Renal pelvis (tissue), 3 donors: Measurements from ENCODE around the gene AKR1C2. TPM values are rescaled to one million over a fixed set of nuclear protein-coding genes. Genes with fewer than 3 reads are reported as not detected.

Experiments used
- polyA plus RNA-seq, 3 donors: library from polyadenylated mRNA; unstranded; fragments of 120-200 nt; gene quantifications; one replicate each; pipeline ENCODE4 v1.2.1, GENCODE V29; 2013; ENCODE audit not compliant: insufficient read length in 3 of 3

AKR1C2 gene
- polyA plus RNA-seq, 3 donors, result 5.1 to 9.2 (median 7.9) TPM

Other genes with a start within 250 kb of the AKR1C2 start
- gene AKR1E2, start 177.7 kb downstream of the AKR1C2 start, polyA plus RNA-seq, result 10 to 100 TPM in 1 of 3 donors, 1 to 10 TPM in 2; 4.8 to 11.4 (median 7.9) TPM
- gene AKR1C1, start 40.4 kb downstream of the AKR1C2 start, polyA plus RNA-seq, result 10 to 100 TPM; 10.3 to 15.7 (median 13.1) TPM
- gene AKR1C3, start 90.6 kb upstream of the AKR1C2 start, polyA plus RNA-seq, result 10 to 100 TPM; 52.2 to 77.9 (median 60.5) TPM
- 1 to 10 TPM in 1 of 3 donors, under 1 TPM in 2; 0.28 to 1.1 (median 0.49) TPM for gene AKR1C8, start 181.3 kb upstream of the AKR1C2 start, polyA plus RNA-seq
- under 1 TPM in 1 of 3 donors, not detected in 2; 0.10 TPM for gene AKR1C4, start 193.0 kb upstream of the AKR1C2 start, polyA plus RNA-seq